Tibial nerve (tissue), 4 donors: ENCODE data around the gene GHRH. TPM values are rescaled to one million over a fixed set of nuclear protein-coding genes. Genes with fewer than 3 reads are reported as not detected.

Source experiments
- DNase-seq, 2 donors: peaks; one replicate each; pipeline ENCODE4 v3.0.0-alpha.2; 2019; ENCODE audit warnings: low spot score in 2 of 2
- H3K27ac ChIP-seq, 4 donors: fragments of 200-600 bp; sonication (generic) in 3 of 4; one replicate each; pipeline ENCODE4 v1.5.1; 2017 to 2019; ENCODE audit warnings: mild to moderate bottlenecking in 1 of 4
- H3K27me3 ChIP-seq, 2 donors: fragments of 200-600 bp; sonication (generic) in 1 of 2; one replicate each; pipeline versions ENCODE4 v1.5.1 to v1.6.0; 2017 to 2019
- H3K36me3 ChIP-seq, 3 donors: fragments of 200-600 bp; sonication (generic); one replicate each; pipeline ENCODE4 v1.5.1; 2018 to 2019
- H3K4me1 ChIP-seq, 4 donors: fragments of 200-600 bp; sonication (generic) in 3 of 4; one replicate each; pipeline ENCODE4 v1.5.1; 2017 to 2019
- H3K4me3 ChIP-seq, 4 donors: fragments of 200-600 bp; sonication (generic) in 3 of 4; one replicate each; pipeline ENCODE4 v1.5.1; 2017 to 2019; ENCODE audit warnings: mild to moderate bottlenecking in 1 of 4, moderate library complexity in 1 of 4
- H3K9me3 ChIP-seq, 4 donors: fragments of 200-600 bp; sonication (generic) in 3 of 4; one replicate each; pipeline ENCODE4 v1.5.1; 2017 to 2019
- EP300 ChIP-seq, 2 donors: sonication (generic); formaldehyde crosslinking; IDR thresholded peaks; one replicate each; pipeline ENCODE4 v1.6.1; 2017; ENCODE audit warnings: antibody characterized with exemption in 2 of 2, mild to moderate bottlenecking in 1 of 2
- POLR2A ChIP-seq, 2 donors: fragments of 450-650 bp; IDR thresholded peaks; one replicate each; pipeline ENCODE4 v1.6.1; 2017; ENCODE audit warnings: antibody characterized with exemption in 2 of 2, mild to moderate bottlenecking in 2 of 2, moderate library complexity in 2 of 2
- WGBS, 2 donors: methylation state at CpG; one replicate each; pipeline ENCODE4 v1.1.5; 2018; 5-methylcytosine and 5-hydroxymethylcytosine counted together
- total RNA-seq, 4 donors: library from RNA; depleted of rRNA; stranded (reverse); fragments of >200 nt; gene quantifications; one replicate each; pipeline ENCODE4 v1.1.0, GENCODE V29; 2016
- TF ChIP-seq, protein P1 (sequence below), 5 experiments: fragments of 200-600 bp in 3 of 5; fragments of 450-650 bp in 2 of 5; sonication (generic) in 3 of 5; IDR thresholded peaks; one replicate each; pipeline ENCODE4 v1.5.1; 2016 to 2019; ENCODE audit warnings: antibody characterized with exemption in 5 of 5, mild to moderate bottlenecking in 3 of 5, moderate library complexity in 2 of 5

Gene GHRH
- total RNA-seq, 4 donors from 2014 or later, result not detected

DNA sequence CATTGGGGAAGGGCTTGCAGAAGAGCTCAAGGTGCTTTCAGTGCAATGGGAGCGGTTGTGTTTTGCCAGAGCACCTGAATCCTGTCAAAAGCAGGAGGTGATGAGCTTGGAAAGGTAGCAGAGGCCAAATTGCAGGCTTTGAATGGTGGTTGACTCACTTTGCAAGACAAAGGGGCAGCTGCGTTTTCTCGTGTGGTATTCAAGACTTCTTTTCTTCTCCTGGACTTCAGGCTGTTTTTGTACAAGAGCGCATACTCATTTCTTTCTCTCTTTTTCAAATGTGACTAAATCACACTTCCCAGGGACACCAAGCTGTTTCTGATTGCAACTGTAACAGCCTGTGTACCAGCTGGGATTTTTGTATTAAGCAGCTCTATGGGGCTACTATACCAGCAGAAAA, 32.3 kb downstream of the GHRH start:
- Histone ChIP-seq H3K27ac (no peak overlapping the region), H3K4me1 (peaks cover 0 to 31% (median 7%) of the 10 kb centered on the region in 4 donors), H3K36me3 (peaks cover 2 to 99% (median 41%) of the 10 kb centered on the region in 3 donors), H3K9me3 (no peaks in the 10 kb centered on the region), H3K4me3 (no peak overlapping the region), H3K27me3 (no peaks in the 10 kb centered on the region)
- 83 to 89% methylated on average over 4 of the region's 4 CpGs for WGBS, 2 donors
- TF ChIP-seq EP300 (IDR thresholded peaks at IDR 0.05) (no peak), POLR2A (IDR thresholded peaks at IDR 0.05) (no peak)
- TF ChIP-seq, protein P1, sequence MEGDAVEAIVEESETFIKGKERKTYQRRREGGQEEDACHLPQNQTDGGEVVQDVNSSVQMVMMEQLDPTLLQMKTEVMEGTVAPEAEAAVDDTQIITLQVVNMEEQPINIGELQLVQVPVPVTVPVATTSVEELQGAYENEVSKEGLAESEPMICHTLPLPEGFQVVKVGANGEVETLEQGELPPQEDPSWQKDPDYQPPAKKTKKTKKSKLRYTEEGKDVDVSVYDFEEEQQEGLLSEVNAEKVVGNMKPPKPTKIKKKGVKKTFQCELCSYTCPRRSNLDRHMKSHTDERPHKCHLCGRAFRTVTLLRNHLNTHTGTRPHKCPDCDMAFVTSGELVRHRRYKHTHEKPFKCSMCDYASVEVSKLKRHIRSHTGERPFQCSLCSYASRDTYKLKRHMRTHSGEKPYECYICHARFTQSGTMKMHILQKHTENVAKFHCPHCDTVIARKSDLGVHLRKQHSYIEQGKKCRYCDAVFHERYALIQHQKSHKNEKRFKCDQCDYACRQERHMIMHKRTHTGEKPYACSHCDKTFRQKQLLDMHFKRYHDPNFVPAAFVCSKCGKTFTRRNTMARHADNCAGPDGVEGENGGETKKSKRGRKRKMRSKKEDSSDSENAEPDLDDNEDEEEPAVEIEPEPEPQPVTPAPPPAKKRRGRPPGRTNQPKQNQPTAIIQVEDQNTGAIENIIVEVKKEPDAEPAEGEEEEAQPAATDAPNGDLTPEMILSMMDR (IDR thresholded peaks at IDR 0.05), result no peak
- DNase-seq, result no peak

DNA sequence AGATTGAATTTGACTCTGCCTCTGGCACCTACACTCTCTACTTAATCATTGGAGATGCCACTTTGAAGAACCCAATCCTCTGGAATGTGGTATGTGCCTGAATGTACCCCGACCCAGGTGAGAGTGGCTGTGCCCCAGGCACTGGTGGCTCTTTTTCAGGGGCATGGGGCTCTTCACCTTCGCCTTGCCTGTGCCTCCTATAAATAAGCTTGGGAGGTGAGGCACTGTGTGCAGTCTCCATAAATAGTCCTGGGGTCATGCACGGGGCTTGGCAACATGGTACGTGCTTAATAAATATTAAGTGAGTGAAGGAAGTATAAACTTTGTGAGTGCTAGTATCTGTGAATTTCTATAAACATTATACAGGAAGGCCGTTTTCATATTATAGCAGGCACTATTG, 33.0 kb downstream of the GHRH start:
- no peaks in the 10 kb centered on the region for H3K9me3 ChIP-seq
- H3K27ac ChIP-seq, result no peak overlapping the region
- peaks cover 2 to 99% (median 41%) of the 10 kb centered on the region in 3 donors for H3K36me3 ChIP-seq

DNA sequence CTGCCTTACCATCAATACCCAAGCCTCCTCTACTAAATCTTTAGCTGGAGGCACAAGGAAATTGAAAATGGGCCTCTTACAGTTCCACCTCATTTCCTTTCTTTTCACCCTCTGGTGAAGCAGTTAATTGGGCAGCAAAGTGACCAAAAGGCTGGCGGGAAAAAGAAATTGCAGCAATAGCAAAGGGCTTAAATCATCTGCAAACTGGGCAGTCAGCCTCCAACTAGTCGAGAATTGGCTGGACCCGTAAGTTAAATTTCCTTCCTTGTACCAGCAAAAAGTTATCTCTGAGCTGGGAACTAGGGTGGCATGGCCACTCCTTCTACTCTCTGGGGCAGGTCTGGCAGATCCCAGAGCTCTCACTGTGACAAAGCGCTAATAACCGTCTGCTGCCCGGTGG, 33.5 kb downstream of the GHRH start:
- Histone ChIP-seq H3K4me1 (peaks cover 0 to 33% (median 7%) of the 10 kb centered on the region in 4 donors), H3K27me3 (no peaks in the 10 kb centered on the region), H3K4me3 (no peak overlapping the region), H3K36me3 (peaks cover 2 to 96% (median 40%) of the 10 kb centered on the region in 3 donors), H3K27ac (no peak overlapping the region), H3K9me3 (no peaks in the 10 kb centered on the region)
- WGBS, 2 donors, result 54 to 62% methylated on average over 6 of the region's 6 CpGs
- TF ChIP-seq EP300 (IDR thresholded peaks at IDR 0.05), result no peak
- TF ChIP-seq, protein P1 (IDR thresholded peaks at IDR 0.05), result no peak
- TF ChIP-seq POLR2A (IDR thresholded peaks at IDR 0.05), result no peak
- no peak for DNase-seq

More for the DNA sequence above, 33.0 kb downstream of the GHRH start:
- Histone ChIP-seq H3K27me3 (no peaks in the 10 kb centered on the region), H3K4me3 (no peak overlapping the region), H3K4me1 (peaks cover 0 to 31% (median 7%) of the 10 kb centered on the region in 4 donors)
- WGBS, 2 donors, result 90 to 94% methylated on average over 5 of the region's 5 CpGs
- TF ChIP-seq, protein P1 (IDR thresholded peaks at IDR 0.05), result no peak
- no peak for TF ChIP-seq POLR2A (IDR thresholded peaks at IDR 0.05)
- no peak for TF ChIP-seq EP300 (IDR thresholded peaks at IDR 0.05)
- DNase-seq, result no peak

DNA sequence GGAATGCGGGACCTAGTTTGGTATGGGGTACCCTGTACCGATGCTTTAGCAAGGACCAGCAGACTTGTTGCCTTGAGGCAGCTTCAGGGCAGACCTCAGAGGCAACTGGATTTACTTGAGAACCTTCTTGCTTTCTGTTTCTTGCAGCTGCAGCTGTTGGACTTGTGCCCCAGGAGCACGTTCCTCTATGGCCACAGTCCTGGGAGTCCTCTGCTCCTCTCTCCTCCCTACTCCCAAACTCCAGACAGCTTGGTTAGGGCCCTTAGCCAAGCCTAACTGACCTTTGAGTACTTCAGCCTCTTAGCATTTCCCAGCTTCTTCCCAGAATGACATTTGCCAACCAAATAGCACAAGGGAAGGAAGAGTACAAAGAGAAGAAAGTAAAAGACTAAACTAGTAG, 34.7 kb downstream of the GHRH start:
- Histone ChIP-seq H3K4me1 (peaks cover 0 to 42% (median 7%) of the 10 kb centered on the region in 4 donors), H3K36me3 (peaks cover 2 to 88% (median 40%) of the 10 kb centered on the region in 3 donors), H3K27ac (peak overlapping the region in 1 of 4 donors; percentile 2), H3K27me3 (no peaks in the 10 kb centered on the region), H3K4me3 (no peak overlapping the region), H3K9me3 (no peaks in the 10 kb centered on the region)
- WGBS, 2 donors, result 31 to 57% methylated on average over 3 of the region's 3 CpGs
- TF ChIP-seq POLR2A (IDR thresholded peaks at IDR 0.05) (no peak), EP300 (IDR thresholded peaks at IDR 0.05) (peak in 1 of 2 donors; percentile 12)
- TF ChIP-seq, protein P1 (IDR thresholded peaks at IDR 0.05), result no peak
- DNase-seq, result peak; percentile 47 to 53

DNA sequence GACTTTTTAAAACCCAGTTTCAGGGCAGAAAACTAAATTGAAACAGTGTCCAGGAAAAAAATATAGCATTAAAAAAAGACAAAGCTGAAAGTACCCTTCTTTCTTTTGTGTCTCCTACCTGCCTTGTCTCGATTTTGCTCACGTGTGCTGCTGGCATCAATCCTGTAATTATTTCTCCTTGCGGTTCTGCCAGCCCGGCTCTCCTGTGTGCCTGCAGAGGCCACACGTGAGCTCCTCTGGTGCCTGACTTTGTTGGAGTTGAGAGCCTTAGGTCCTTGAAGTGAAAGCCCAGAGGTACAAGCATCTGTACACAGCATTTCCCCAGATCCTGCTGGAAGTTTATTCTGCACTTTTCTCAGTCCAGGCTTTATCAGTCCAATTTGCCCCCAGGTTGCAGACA, 36.5 kb downstream of the GHRH start:
- 86 to 94% methylated on average over 5 of the region's 5 CpGs for WGBS, 2 donors
- Histone ChIP-seq H3K9me3 (no peaks in the 10 kb centered on the region), H3K27me3 (no peaks in the 10 kb centered on the region), H3K36me3 (peaks cover under 1 to 77% (median 39%) of the 10 kb centered on the region in 3 donors), H3K4me3 (no peak overlapping the region), H3K4me1 (peaks cover 0 to 51% (median 12%) of the 10 kb centered on the region in 4 donors), H3K27ac (no peak overlapping the region)
- TF ChIP-seq, protein P1 (IDR thresholded peaks at IDR 0.05), result no peak
- TF ChIP-seq EP300 (IDR thresholded peaks at IDR 0.05), result no peak
- DNase-seq, result no peak
